Ramos (cell line): ENCODE data around the gene GAS6.
"Not testable (repeated sequence)": the region's sequence is repeated elsewhere in the genome, so short reads cannot be mapped to it uniquely, and the experiment has no call there.

ENCODE experiments used
- in situ Hi-C: fragments of 300-500 bp; cut with MboI; formaldehyde crosslinking; loops from one replicate; pipeline ENCODE4 v1.14.3; 2022; ENCODE audit warnings: low sequenced_read_pairs; ENCODE audit not compliant: unreplicated experiment

The GAS6 gene

GRCh38 chr13:113796964-113797676 is 66.8 kb downstream of the GAS6 start:
- in situ Hi-C loops, result no loop called here

GRCh38 chr13:113796211-113796963 is 67.5 kb downstream of the GAS6 start:
- in situ Hi-C loops, result no loop called here

GRCh38 chr13:113795362-113795761 is 68.5 kb downstream of the GAS6 start:
- in situ Hi-C loops, result not testable (repeated sequence)

DNA sequence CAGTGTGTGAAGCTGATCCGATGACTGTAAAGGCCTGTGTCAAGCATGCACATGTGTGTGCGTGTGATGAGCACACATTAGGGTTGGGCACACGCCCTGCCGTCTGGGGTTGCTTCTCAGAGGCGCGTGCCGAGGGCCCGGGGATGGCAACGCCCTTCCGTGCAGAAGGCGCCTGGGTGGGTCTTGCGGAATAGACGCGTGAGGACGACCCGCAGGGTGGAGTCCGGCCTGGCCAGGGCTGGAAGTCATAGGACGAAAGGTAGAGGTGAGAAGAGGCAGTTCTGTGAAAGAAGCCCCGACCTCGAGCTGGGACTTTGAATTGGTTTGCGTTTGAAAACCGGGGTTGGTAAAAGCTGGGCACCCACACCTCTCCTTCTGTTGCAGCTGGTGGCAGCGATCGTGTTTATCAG is 69.1 kb downstream of the GAS6 start:
- in situ Hi-C loops, result no loop called here

GRCh38 chr13:113794086-113794485 is 69.8 kb downstream of the GAS6 start:
- in situ Hi-C loops, result no loop called here

GRCh38 chr13:113793718-113794085 is 70.2 kb downstream of the GAS6 start:
- in situ Hi-C loops, result no loop called here

- in situ Hi-C loops, result no loop called here
These were observed 70.8 kb downstream of the GAS6 start for GRCh38 chr13:113792886-113793717.

DNA sequence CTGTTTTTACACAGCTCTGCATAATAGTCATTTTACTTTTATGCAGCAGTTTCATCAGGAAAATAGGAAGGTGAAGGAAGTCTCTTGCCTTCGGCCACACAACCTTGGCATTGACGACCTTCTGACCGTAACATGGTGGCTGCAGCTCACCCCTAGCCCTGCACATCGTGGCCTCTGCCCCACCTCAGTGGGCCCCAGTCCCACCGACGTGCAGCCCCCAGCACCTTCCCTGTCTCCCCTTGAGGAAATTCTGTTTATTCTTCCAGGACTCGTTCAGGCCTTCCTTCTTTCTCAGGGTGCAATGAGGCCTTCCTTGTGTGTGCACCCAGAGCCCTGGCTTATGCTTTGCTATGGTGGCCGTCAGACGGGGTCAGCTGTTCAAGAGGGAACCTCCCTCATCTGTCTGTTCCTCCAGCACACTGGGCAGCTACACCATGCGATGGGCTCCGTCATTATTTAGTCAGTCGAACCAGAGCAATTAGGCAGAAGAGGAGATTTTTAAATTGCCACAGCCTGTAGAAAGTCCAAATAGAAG is 71.6 kb downstream of the GAS6 start:
- in situ Hi-C loops, result no loop called here

GRCh38 chr13:113791761-113792160 is 72.1 kb downstream of the GAS6 start:
- in situ Hi-C loops, result no loop called here

DNA sequence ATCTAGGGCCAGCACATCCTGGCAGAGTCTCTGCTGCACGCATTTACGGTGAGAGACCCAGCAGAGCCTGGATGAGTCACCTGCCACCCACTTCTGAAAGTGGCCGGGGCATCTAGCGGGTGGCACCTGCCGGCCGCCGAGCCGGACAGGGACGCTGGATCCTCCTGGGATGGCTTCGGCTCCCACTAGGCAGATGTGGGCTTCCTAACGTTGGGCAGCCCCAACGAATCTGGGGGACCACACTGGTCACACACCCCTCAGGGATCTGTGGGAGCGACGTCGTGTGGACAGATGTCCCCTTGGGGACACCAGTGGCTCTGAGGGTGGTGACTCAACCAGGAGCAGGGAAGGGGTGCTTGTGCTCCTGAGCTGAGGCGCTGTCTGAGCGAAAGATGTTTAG is 72.7 kb downstream of the GAS6 start:
- in situ Hi-C loops, result no loop called here

GRCh38 chr13:113789931-113790330 is 73.9 kb downstream of the GAS6 start:
- in situ Hi-C loops, result not testable (repeated sequence)

GRCh38 chr13:113789167-113789566 is 74.7 kb downstream of the GAS6 start:
- in situ Hi-C loops, result no loop called here

GRCh38 chr13:113788413-113789135 is 75.3 kb downstream of the GAS6 start:
- in situ Hi-C loops, result no loop called here

DNA sequence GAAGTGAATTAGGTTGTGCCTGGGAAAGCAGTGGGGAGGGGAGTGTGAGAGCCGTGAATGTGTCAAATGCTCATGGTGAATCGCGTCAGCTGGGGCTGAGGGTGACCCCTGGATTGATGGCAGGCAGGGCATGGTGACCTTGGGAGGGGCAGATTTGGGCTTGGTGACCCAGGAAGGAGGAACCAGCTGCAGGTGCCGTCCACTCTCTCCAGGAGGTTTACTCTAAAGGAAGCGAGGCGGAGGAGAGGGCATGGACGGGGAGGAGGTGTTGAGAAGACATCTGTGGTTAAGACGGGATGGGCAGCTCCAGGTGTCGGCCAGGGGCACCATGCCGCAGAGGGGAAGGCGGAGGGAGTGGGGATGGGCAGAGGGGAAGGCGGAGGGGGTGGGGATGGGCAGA is 76.2 kb downstream of the GAS6 start:
- in situ Hi-C loops, result no loop called here

DNA sequence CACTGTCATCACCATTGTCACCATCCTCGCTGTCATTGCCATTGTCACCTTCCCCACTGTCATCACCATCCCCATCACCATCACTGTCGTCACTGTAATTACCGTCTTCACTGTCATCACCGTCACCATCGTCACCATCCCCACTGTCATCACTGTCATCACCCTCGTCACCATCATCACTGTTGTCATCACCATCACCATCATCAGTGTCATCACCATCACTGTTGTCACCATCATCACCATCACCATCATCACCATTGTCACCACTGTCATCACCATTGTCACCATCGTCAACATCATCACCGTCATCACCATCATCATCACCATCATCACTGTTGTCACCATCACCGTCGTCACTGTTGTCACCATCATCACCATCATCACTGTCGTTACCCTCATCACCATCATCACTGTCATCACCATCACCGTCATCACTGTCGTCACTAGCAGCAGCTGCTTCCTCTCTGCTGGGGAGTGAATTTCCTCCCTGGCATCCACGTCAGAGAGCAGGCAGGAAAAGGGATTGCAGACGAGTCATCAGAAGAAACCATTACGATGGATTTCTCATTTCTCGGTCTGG is 77.5 kb downstream of the GAS6 start:
- in situ Hi-C loops, result no loop called here

DNA sequence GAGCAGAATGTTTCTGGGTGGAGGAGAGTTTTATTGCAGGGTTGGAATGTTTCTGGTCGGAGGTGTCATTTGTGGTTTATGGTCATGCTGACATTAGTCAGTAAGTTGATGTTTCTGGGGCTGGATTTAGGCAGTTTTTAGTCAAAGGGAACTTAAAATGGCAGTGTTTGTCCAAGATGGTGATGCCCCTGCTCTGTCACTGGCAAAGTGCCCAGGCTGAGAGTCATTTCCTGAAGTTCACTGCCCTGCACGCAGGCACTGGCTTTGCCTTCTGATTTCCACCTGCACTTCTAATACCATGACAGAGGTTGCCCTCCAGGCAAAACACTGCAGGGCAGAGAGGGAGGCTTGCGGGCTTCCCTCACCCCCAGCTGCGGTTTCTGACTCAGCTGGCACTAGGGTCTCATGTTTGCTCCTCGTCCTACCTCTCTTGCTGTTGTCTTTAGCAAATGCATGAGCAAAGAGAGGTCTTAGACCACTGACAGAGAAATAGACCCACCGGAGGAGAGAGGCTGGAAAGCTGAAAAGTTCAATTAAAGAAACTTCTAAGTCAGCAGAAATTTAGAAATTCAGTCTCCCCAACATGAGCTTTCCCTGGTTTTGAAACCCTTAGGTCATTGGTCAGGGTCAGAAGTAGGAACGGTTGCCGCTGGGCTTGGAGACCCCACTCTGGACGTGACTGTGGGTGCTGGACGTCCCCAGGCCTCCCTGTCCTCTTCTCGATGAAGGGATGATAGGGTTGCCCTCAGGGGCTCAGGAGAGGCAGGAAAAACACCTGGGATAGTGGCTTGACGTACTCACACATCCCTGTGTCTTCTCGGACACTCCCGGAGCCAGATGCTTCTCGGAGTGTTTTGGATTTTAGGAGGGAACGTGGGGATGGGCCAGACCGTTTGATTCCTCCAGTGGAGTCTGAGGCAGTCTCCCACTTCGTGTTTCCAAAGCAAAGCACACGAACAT is 78.5 kb downstream of the GAS6 start:
- in situ Hi-C loops, result no loop called here

- in situ Hi-C loops, result no loop called here
These were observed 79.2 kb downstream of the GAS6 start for GRCh38 chr13:113784645-113785024.

GRCh38 chr13:113783966-113784644 is 79.8 kb downstream of the GAS6 start:
- in situ Hi-C loops, result no loop called here
